Gastrocnemius medialis (tissue), 4 donors: Measurements from ENCODE around the gene STX8. TPM values are rescaled to one million over a fixed set of nuclear protein-coding genes. Genes with fewer than 3 reads are reported as not detected.
A peak's percentile ranks its signal among the peaks of the same experiment; 100 is the strongest.
"Not testable (repeated sequence)": the region's sequence is repeated elsewhere in the genome, so short reads cannot be mapped to it uniquely, and the experiment has no call there.

Source experiments
- ATAC-seq, 2 donors: fragments of 150-250 bp; one replicate each; pipeline ENCODE4 v1.9.1; 2016
- DNase-seq, 2 donors: peaks; one replicate each; pipeline ENCODE4 v3.0.0-alpha.2; 2019
- H3K27ac ChIP-seq, 4 donors: fragments of 200-600 bp; sonication (generic); 1 replicate in 1 of 4; 2 replicates in 3 of 4; pipeline ENCODE4 v1.5.1; 2016 to 2018; ENCODE audit warnings: mild to moderate bottlenecking in 2 of 4, moderate library complexity in 1 of 4
- H3K27me3 ChIP-seq, 3 donors: fragments of 200-600 bp; sonication (generic) in 2 of 3; 1 replicate in 1 of 3; 2 replicates in 2 of 3; pipeline versions ENCODE4 v1.5.1 to v1.6.0; 2016 to 2019; ENCODE audit warnings: mild to moderate bottlenecking in 1 of 3, moderate library complexity in 1 of 3
- H3K36me3 ChIP-seq, 2 donors: fragments of 200-600 bp; sonication (generic) in 1 of 2; one replicate each; pipeline ENCODE4 v1.5.1; 2017 to 2018
- H3K4me1 ChIP-seq, 2 donors: fragments of 200-600 bp; sonication (generic) in 1 of 2; one replicate each; pipeline ENCODE4 v1.5.1; 2016 to 2017; ENCODE audit warnings: mild to moderate bottlenecking in 2 of 2
- H3K4me3 ChIP-seq, 4 donors: fragments of 200-600 bp; sonication (generic) in 3 of 4; 1 replicate in 1 of 4; 2 replicates in 3 of 4; pipeline ENCODE4 v1.5.1; 2016 to 2019; ENCODE audit warnings: mild to moderate bottlenecking in 2 of 4
- H3K9me3 ChIP-seq, 3 donors: fragments of 200-600 bp; sonication (generic) in 2 of 3; 1 replicate in 1 of 3; 2 replicates in 2 of 3; pipeline ENCODE4 v1.5.1; 2016 to 2019
- CTCF ChIP-seq, 5 experiments: fragments of 450-650 bp in 3 of 5; fragments of 200-600 bp in 2 of 5; sonication (generic) in 2 of 5; IDR thresholded peaks in 4 of 5; conservative IDR thresholded peaks in 1 of 5; 1 replicate in 4 of 5; 2 replicates in 1 of 5; pipeline ENCODE4 v1.5.1; 2016 to 2019; ENCODE audit warnings: antibody characterized with exemption in 5 of 5, mild to moderate bottlenecking in 3 of 5, moderate library complexity in 3 of 5
- POLR2A ChIP-seq, 2 donors: fragments of 450-650 bp; IDR thresholded peaks; one replicate each; pipeline ENCODE4 v1.6.1; 2017; ENCODE audit warnings: antibody characterized with exemption in 2 of 2, mild to moderate bottlenecking in 2 of 2, moderate library complexity in 2 of 2
- in situ Hi-C, 4 donors: fragments of 200-750 bp; cut with MboI; loops; one replicate each; pipeline versions ENCODE4 v1.15.0 to v1.8.0; 2017; ENCODE audit warnings: low sequenced_read_pairs in 4 of 4
- intact Hi-C: fragments of 100-400 bp; cut with DNase I; formaldehyde crosslinking; loops from one replicate; pipeline ENCODE4 v1.15.1; 2023; ENCODE audit warnings: low total_unique reads
- total RNA-seq, 4 donors: library from RNA; depleted of rRNA; stranded (reverse); fragments of >200 nt; gene quantifications; one replicate each; pipeline versions ENCODE4 v1.1.0 to v1.2.3, GENCODE V29; 2016

Gene STX8
- total RNA-seq, 4 donors from 2014 or later, result 39.1 to 67.7 (median 58.2) TPM

DNA sequence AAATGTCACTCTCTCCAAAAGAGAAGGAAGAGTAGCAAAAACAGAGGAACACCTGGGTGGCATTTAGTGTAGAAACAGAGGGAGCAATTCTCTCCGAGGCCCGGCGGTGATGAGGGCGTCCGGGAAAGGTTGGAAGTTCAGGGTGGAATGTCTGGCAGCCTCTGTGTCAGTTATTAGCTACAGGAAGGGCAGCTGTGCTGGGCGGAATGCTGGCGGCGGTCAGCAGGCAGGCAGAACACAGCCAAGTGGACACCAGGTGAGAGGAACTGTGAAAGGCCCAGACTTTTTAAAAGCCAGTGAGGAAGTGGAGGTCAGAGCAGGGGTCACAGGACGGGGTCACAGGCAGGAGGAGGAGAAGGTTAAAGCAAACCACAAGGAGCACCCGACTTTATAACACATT, 316.2 kb downstream of the STX8 start:
- peak in 1 of 2 donors; percentile 46 for ATAC-seq
- Histone ChIP-seq H3K9me3 (no peaks in the 10 kb centered on the region), H3K4me3 (no peak overlapping the region), H3K36me3 (no peaks in the 10 kb centered on the region), H3K4me1 (peaks cover 10 to 11% of the 10 kb centered on the region in 2 donors), H3K27ac (no peak overlapping the region), H3K27me3 (no peaks in the 10 kb centered on the region)
- TF ChIP-seq CTCF (IDR thresholded peaks at IDR 0.05 in 4 of 5, conservative IDR thresholded peaks at IDR 0.05 in 1 of 5), result no peak
- TF ChIP-seq POLR2A (IDR thresholded peaks at IDR 0.05), result no peak
- in situ Hi-C loops (no loop called here), intact Hi-C loops (no loop called here)
- DNase-seq, result no peak

- H3K4me3 ChIP-seq, result no peak overlapping the region
- no peak for DNase-seq
- in situ Hi-C loops, result no loop called here
- H3K27ac ChIP-seq, result no peak overlapping the region
- no peak for ATAC-seq
- TF ChIP-seq CTCF (IDR thresholded peaks at IDR 0.05 in 4 of 5, conservative IDR thresholded peaks at IDR 0.05 in 1 of 5), result no peak
- no peak for TF ChIP-seq POLR2A (IDR thresholded peaks at IDR 0.05)
- H3K36me3 ChIP-seq, result no peaks in the 10 kb centered on the region
- H3K4me1 ChIP-seq, result peaks cover 10 to 11% of the 10 kb centered on the region in 2 donors
- no peaks in the 10 kb centered on the region for H3K27me3 ChIP-seq
- no peaks in the 10 kb centered on the region for H3K9me3 ChIP-seq
- intact Hi-C loops, result no loop called here
Measured at GRCh38 chr17:9258115-9259015, 317.3 kb downstream of the STX8 start.

DNA sequence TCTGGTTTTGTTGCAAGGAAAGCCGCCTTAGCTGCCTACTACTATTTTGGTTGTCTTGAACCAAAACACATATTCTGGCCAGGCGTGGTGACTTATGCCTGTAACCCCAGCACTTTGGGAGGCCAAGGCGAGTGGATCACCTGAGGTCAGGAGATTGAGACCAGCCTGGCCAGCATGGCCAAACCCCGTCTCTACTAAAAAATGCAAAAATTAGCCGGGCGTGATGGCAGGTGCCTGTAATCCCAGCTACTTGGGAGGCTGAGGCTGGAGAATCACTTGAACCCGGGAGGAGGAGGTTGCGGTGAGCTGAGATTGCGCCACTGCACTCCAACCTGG, 318.0 kb downstream of the STX8 start:
- H3K9me3 ChIP-seq, H3K27me3 ChIP-seq, DNase-seq, H3K4me3 ChIP-seq, intact Hi-C loops, H3K27ac ChIP-seq, ATAC-seq, in situ Hi-C loops, H3K36me3 ChIP-seq: not testable (repeated sequence)
- peaks cover 10 to 11% of the 10 kb centered on the region in 2 donors for H3K4me1 ChIP-seq

DNA sequence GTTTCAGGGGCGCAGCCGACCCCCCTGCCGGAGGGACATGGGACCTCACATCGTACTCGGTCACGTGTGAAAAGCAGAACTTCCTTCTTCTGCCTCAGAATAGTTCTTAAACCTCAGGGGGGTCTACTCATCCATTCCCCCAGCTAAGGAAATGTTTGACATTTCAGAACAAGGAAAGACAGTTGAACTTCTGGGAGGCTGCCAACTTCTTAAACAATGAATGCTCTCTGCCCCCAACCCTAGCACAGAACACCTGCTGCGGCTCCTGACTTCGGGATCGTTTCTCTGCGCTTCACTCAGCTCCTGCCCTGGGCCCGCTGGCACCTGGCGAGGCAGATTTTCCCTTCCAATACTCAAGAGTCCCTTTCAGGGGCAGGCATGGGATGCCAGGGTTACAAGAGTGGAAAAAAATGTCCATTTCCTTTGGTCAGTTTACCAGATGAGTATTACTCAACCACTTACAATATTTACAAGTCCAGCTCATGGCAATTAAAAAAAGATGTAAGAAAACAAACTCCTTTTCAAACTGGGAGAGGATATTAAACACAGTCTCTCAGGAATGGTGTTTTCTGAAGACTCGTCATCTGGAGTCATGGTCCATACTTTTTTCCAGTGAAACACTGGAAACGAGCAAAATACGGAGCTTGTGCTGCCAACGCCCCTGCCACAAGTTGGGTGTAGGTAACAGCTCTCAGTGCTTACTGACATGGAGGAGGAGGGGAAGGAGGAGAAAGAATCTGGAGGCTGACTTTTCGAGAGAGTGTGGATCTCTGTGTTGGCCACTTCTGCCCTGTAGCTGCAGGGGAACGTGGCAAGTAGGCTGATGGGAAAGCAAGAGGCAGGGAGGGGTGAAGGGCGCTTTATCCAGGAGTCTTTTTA, 318.6 kb downstream of the STX8 start:
- Histone ChIP-seq H3K36me3 (no peaks in the 10 kb centered on the region), H3K27ac (no peak overlapping the region), H3K27me3 (no peaks in the 10 kb centered on the region), H3K4me1 (peaks cover 10 to 11% of the 10 kb centered on the region in 2 donors), H3K4me3 (no peak overlapping the region), H3K9me3 (no peaks in the 10 kb centered on the region)
- in situ Hi-C loops, result no loop called here
- DNase-seq (no peak), ATAC-seq (no peak)
- TF ChIP-seq CTCF (IDR thresholded peaks at IDR 0.05 in 4 of 5, conservative IDR thresholded peaks at IDR 0.05 in 1 of 5), result no peak
- TF ChIP-seq POLR2A (IDR thresholded peaks at IDR 0.05), result no peak
- intact Hi-C loops, result no loop called here

- Histone ChIP-seq H3K36me3 (no peaks in the 10 kb centered on the region), H3K27me3 (no peaks in the 10 kb centered on the region), H3K4me1 (peaks cover 10 to 11% of the 10 kb centered on the region in 2 donors), H3K4me3 (no peak overlapping the region), H3K27ac (no peak overlapping the region), H3K9me3 (no peaks in the 10 kb centered on the region)
- TF ChIP-seq POLR2A (IDR thresholded peaks at IDR 0.05) (no peak), CTCF (IDR thresholded peaks at IDR 0.05 in 4 of 5, conservative IDR thresholded peaks at IDR 0.05 in 1 of 5) (no peak)
- ATAC-seq (no peak), DNase-seq (no peak)
- in situ Hi-C loops, result no loop called here
- intact Hi-C loops, result no loop called here
Measured at GRCh38 chr17:9256361-9256750, 319.3 kb downstream of the STX8 start.
